Hypothalamus (tissue), 51 donors: ENCODE measurements around the gene TRIM7.

Experiments used
- DNase-seq, 51 donors: peaks; one replicate each; lab custom pipeline; 2025; lab: John Stamatoyannopoulos, UW

TRIM7 gene

GRCh38 chr5:181197326-181197951, 7.6 kb downstream of the TRIM7 start:
- DNase-seq, result no peak

GRCh38 chr5:181195249-181195761, 9.7 kb downstream of the TRIM7 start:
- DNase-seq, result no peak

DNA sequence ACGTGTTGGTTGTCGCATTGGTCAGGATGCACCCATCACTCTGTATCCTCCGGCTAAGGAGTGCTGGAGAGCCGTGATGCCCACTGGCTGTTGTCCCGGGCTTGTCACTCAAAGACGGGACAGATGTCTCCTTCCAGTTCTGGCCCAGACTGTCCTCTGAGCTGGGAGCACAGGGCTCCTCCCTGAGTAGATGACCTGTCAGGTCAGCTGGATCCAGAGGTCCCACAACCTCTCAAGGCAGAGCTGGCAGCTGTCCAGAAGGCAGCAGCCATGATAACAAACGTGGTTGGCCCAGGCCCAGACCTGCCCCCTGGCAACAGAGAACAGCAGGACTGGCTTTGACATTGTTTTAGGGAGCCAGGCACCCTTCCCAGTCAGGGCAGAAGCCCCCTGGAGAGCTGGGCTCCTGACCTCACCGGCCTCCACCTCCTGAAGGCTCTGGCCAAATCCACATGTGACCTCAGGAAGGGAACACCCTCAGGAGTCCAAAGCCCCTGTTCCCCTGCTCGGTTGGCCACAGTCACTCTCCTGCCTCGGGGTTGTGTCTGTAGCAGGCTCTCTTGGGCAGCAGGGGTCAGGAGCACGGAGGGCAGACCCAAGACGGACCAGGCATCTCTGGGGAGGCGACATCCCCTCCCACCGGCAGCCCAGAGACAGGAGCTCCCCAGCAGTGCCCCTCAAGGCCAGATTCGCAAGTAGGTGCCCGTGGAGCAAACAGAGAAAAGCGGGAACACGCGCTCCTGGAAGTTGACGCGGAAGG, 10.3 kb downstream of the TRIM7 start:
- DNase-seq, result no peak

DNA sequence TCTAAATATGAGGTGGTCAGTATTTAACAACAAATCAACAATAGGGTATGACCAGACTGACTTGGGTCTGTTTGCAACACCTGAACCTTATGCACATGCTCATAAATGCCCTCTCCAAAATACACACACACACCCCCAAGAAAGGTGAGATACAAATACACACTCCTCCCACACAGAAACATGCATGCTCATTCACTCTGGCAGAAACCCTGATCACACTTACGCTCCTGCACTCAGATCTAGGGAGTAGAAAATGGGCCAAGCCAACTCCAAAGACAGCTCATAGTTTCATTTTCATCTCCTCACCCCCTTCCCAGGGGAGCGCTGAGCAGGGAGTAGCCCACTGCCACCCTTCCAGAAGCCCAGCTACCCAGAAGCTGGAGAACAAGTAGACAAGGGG, 11.3 kb downstream of the TRIM7 start:
- DNase-seq, result no peak

DNA sequence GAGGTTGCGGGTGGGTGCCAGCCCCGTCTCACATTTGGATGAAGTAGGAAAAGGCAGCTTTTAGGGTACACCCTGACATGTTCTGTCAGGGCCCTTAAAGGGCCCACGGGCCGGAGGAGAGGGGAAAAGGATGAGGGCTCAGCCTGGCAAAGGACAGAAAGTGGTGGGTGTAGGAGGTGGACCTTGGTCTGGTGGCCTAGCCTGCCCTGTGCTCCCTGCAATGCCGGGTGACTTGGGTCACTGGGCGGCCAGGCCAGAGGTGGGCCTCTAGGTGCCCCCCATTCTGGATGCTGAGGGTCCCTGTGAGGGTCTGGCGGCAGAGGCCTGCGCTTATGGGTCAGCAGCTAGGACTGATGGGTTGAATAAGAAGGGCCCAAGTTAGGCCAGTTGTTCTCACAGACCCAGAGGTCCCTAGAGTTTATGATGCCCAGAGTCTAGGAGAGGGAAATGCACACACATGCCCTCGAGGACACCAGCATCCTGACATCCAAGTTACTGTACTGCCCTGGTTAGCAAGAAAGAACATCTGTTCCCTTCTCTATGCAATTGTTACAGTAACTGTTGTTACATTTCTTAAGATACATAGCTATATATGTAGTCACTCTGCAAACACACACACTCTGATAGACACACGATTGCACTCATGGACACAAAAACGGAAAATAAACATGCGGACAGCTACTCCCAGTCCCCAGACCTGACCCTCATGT, 12.5 kb downstream of the TRIM7 start:
- DNase-seq, result no peak

DNA sequence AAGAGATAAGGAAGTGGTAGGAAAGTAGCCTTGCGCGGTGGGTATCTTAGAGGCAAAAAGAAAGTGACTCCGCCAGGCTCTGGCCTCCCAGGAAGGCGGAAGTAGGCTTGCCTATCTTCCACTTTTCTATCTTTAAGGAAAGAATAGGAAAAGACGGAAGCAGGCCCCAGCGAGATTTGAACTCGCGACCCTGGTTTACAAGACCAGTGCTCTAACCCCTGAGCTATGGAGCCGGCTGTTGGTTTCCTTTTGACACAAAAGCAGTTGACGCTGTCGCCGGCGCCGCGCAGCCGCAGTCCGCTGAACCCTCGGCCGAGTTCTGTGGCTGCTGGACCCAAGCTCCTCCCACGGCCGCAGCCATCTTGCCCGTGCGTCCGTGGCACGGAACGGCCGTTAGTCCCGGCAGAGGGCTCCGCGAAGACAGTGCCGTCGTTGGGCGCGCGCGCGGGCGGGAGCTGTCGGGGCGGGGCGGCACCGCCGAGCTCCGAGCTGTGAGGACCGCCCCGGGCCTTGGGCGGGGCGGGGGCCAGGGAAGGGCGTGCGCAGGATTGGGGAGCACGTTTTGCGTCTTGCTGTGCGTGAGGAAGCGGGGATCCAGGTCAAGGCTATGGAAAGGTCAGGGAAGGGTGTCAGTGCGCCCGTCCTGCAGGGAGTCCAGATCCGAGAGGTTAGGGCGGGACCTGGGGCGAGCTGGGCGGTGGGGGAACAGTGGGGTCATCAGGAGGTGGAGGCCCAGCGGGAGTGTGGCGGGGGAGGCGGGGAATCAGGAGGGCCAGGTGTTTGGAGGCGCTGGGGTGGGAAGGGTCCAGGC, 13.3 kb downstream of the TRIM7 start:
- no peak for DNase-seq

GRCh38 chr5:181190711-181191525, 14.1 kb downstream of the TRIM7 start:
- DNase-seq, result no peak

GRCh38 chr5:181189962-181190710, 14.9 kb downstream of the TRIM7 start:
- DNase-seq, result no peak

- no peak for DNase-seq
These were observed 15.5 kb downstream of the TRIM7 start for GRCh38 chr5:181189363-181189961.

DNA sequence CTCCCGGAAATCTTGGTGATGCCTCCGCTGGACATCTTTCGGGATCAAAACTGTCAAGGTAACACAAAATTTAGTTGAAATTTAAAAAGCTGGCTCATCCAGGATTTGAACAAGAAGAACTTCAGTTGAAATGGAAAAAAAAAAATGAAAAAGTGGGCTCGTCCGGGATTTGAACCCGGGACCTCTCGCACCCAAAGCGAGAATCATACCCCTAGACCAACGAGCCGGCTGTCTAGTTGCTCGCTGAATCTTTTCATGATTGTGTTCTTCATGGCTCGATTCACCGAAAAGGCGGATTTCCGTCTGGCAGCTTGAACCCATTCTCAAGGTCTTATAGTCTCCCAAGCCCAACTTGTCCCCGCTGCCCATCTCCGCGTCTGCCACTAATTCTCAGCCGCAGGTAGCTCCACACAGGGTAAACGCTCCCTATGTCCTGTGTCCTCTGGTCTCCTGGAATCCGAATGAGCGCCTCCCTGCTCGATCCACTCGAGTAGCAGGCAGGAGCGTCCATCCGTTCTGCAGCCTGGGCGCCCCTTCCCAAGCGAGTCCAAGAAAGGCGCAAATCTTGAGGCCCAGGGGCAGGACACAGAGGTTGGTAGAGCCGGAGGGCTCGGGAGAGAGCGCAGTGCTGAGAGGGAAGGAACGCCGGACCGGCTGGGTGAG, 16.2 kb downstream of the TRIM7 start:
- DNase-seq, result no peak

GRCh38 chr5:181187500-181188213, 17.3 kb downstream of the TRIM7 start:
- no peak for DNase-seq

DNA sequence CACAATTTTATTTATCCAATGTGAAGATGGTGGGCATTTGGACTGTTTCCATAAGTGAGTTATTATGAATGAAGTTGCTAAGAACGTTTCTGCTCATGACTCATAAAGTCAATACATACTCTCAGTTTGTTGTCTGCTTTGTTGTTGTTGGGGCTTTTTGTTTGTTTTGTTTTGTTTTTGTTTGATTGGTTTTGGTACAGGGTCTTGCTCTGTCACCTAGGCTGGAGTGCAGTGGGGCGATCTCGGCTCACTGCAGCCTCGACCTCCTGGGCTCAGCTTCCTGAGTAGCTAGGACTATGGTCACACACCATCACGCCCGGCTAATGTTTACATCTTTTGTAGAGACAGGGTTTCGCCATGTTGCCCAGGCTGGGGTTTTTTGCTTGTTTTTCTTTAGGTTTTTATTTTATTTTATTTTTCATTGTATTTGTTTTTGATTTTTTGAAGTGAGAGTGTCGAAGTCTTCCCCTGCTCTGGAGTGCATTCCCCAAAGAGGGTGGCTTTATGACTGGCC, 18.0 kb downstream of the TRIM7 start:
- no peak for DNase-seq

DNA sequence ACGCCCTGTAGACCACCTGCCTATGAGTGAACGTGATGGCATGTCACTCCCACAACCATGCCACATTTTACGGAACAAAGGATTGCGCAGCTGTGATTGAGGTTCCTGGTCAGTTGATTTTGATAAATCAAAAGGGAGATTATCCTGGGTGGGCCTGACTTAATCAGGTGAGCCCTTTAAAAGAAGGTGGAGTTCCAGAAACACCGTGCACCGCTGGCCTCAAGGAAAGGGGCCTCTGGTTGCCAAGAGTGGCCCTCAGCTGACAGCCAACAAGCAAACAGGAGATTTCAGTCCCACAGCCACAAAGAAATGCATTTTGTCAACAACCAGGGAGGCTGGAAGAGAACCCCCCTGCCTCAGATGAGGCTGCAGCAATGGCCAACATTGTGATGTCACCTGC, 19.0 kb downstream of the TRIM7 start:
- DNase-seq, result no peak

DNA sequence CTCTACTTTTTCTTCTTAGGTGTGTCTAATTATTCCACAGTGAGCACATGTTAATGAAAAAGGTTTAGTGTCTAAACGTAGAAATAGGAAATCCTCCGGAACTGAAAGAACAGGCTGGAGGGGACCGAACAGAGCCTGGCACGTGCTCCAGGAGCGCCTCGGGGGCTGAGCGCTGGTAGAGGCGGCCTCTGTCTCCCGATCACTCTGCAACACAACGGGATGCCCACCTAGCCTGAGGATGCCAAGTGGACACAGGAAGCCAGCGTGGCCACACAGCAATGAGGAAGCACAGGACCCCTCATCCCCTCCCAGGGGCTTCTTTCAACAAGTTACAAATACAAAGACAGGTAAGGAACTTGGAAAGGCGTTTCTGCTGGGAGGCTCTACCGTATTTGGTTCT, 19.4 kb downstream of the TRIM7 start:
- no peak for DNase-seq

- DNase-seq, result no peak
These were observed 20.2 kb downstream of the TRIM7 start for GRCh38 chr5:181184845-181185216.

- no peak for DNase-seq
These were observed 22.3 kb downstream of the TRIM7 start for GRCh38 chr5:181182651-181183050.
